WTC11 (cell line): ENCODE results near the gene FHL3.
"Not testable (repeated sequence)": the region's sequence is repeated elsewhere in the genome, so short reads cannot be mapped to it uniquely, and the experiment has no call there.

Experiments
- ATF3 ChIP-seq: sonication (generic); formaldehyde crosslinking; conservative IDR thresholded peaks from 2 replicates; pipeline ENCODE4 v1.8.1; 2022; ENCODE audit warnings: mild to moderate bottlenecking, missing genetic modification reagents
- CTCF ChIP-seq: fragments of 200-600 bp; IDR thresholded peaks from 2 replicates; pipeline ENCODE4 v1.8.0; 2022; ENCODE audit warnings: antibody characterized with exemption
- ESRRA ChIP-seq: sonication (generic); formaldehyde crosslinking; IDR thresholded peaks from 2 replicates; pipeline ENCODE4 v1.8.1; 2022; ENCODE audit warnings: mild to moderate bottlenecking, missing genetic modification reagents, borderline replicate concordance
- ETV6 ChIP-seq: sonication (generic); formaldehyde crosslinking; IDR thresholded peaks from 2 replicates; pipeline ENCODE4 v1.8.1; 2022; ENCODE audit warnings: mild to moderate bottlenecking, missing genetic modification reagents
- FOXJ3 ChIP-seq: sonication (generic); formaldehyde crosslinking; IDR thresholded peaks from 2 replicates; pipeline ENCODE4 v1.9.0; 2021; ENCODE audit warnings: missing genetic modification reagents, mild to moderate bottlenecking, borderline replicate concordance
- IRF1 ChIP-seq: sonication (generic); formaldehyde crosslinking; IDR thresholded peaks from 2 replicates; pipeline ENCODE4 v1.8.0; 2023; ENCODE audit warnings: missing genetic modification reagents
- MXD4 ChIP-seq: fragments of 250-450 bp; sonication (Bioruptor Pico); IDR thresholded peaks from 2 replicates; pipeline ENCODE4 v1.8.0; 2021; ENCODE audit warnings: mild to moderate bottlenecking, moderate library complexity, borderline replicate concordance
- NR3C1 ChIP-seq: sonication (generic); formaldehyde crosslinking; conservative IDR thresholded peaks from 2 replicates; pipeline ENCODE4 v1.8.1; 2023; ENCODE audit warnings: low read depth, mild to moderate bottlenecking, missing genetic modification reagents
- ZBTB43 ChIP-seq: sonication (generic); formaldehyde crosslinking; IDR thresholded peaks from 2 replicates; pipeline ENCODE4 v1.8.1; 2023; ENCODE audit warnings: mild to moderate bottlenecking, missing genetic modification reagents
- ZNF121 ChIP-seq: sonication (generic); formaldehyde crosslinking; IDR thresholded peaks from 2 replicates; pipeline ENCODE4 v1.8.0; 2023; ENCODE audit warnings: missing genetic modification reagents
- ZNF263 ChIP-seq: sonication (generic); formaldehyde crosslinking; IDR thresholded peaks from 2 replicates; pipeline ENCODE4 v1.8.1; 2022; ENCODE audit warnings: low read depth, mild to moderate bottlenecking, moderate library complexity, missing genetic modification reagents
- ZNF423 ChIP-seq: fragments of 250-450 bp; sonication (Bioruptor Pico); IDR thresholded peaks from 2 replicates; pipeline ENCODE4 v2.1.2; 2022; ENCODE audit warnings: mild to moderate bottlenecking, moderate library complexity

GRCh38 chr1:37964106-37964505 is 41.2 kb downstream of the FHL3 start:
- TF ChIP-seq ZNF263 (CRISPR knock-in tag); ZBTB43 (CRISPR knock-in tag); FOXJ3; CTCF; IRF1 (CRISPR knock-in tag); NR3C1 (CRISPR knock-in tag); ZNF423 (CRISPR knock-in tag); ETV6 (CRISPR knock-in tag); ATF3 (CRISPR knock-in tag); ESRRA (CRISPR knock-in tag); ZNF121 (CRISPR knock-in tag); MXD4 (CRISPR knock-in tag): not testable (repeated sequence)
